ENCODE measurements around the gene TNNC2. TPM values are rescaled to one million over a fixed set of nuclear protein-coding genes. Genes with fewer than 3 reads are reported as not detected.

TNNC2 gene
- total and polyA plus RNA-seq, 2 of the 8 experiments (the other 6 are each of a cell fraction or from before 2014, with no cell fraction given), result 5.7 to 7.6 TPM

DNA sequence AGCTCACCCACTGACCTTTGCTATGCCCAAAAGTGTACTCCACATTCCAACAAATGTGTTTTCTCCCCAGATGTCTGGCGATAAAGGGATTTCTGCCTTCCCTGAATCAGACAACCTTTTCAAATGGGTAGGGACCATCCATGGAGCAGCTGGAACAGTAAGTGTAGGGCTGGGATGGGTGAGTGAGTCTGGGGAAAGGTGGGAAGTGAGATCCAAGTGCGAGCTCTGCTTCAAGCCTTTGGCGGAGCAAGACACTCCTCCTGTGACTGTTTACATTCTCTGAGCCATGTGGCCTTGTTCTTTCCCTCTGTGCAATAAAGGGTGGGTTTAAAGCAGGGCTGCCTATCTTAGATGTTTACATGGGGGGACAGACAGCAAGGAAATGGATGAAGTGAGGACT, 12.8 kb downstream of the TNNC2 start:
- FAIRE-seq, result no peak
- no peak overlapping the region for H3K23ac ChIP-seq (ENCODE audit: insufficient read length)
- peaks cover 5% of the 10 kb centered on the region for H3K79me1 ChIP-seq (ENCODE audit: low read depth, low read length)
- no peaks in the 10 kb centered on the region for H3K27me3 ChIP-seq (replicated peaks in 1 of 4; ENCODE audit: control insufficient read depth in 3 of 4, extremely low read depth in 1 of 4, insufficient read depth in 3 of 4, low read length in 3 of 4)
- H2BK5ac ChIP-seq (ENCODE audit: low read depth, low read length), result no peak overlapping the region; the same call in 1 of the 2 replicates
- 0 out of 2 replicates have a peak overlapping the region, but pooled peaks have one; percentile 7 for H3K27ac ChIP-seq (ENCODE audit: low read depth, low read length)
- no peak overlapping the region for H4K5ac ChIP-seq (ENCODE audit: insufficient read length, low read depth, low read length)
- peaks cover 16 to 53% (median 34%) of the 10 kb centered on the region in 4 experiments for H3K36me3 ChIP-seq (ENCODE audit: control insufficient read depth in 2 of 4, insufficient read depth in 4 of 4, low read length in 3 of 4)
- no peak overlapping the region for H4K91ac ChIP-seq (replicated peaks; ENCODE audit: insufficient read length, low read length)
- H2BK12ac ChIP-seq (ENCODE audit: low read depth, low read length), result no peak overlapping the region
- H3K4me2 ChIP-seq (ENCODE audit: insufficient read depth in 1 of 2, low read depth in 2 of 2, low read length in 2 of 2), result peak overlapping the region; percentile 15 to 80; a peak in 1 of 4 replicates
- H2AK5ac ChIP-seq (ENCODE audit: low read depth, low read length), result no peak overlapping the region
- no peak overlapping the region for H3K4ac ChIP-seq (replicated peaks; ENCODE audit: insufficient read length, low read depth, low read length)
- peaks cover 5 to 7% of the 10 kb centered on the region in 2 experiments for H4K20me1 ChIP-seq (replicated peaks in 1 of 2; ENCODE audit: control insufficient read depth in 1 of 2, insufficient read depth in 2 of 2, low read length in 2 of 2)
- H4K8ac ChIP-seq (ENCODE audit: extremely low read depth, insufficient read depth, low read length), result no peak overlapping the region
- H2AFZ ChIP-seq (ENCODE audit: low read length), result no peak overlapping the region
- WGBS, 2 experiments (ENCODE audit: extremely low coverage in 1 of 2, insufficient coverage in 1 of 2, insufficient read length in 1 of 2, insufficient replicate concordance in 2 of 2, low coverage in 1 of 2, low lambda C conversion rate in 2 of 2, missing lambda C conversion rate in 1 of 2), result 84% methylated on average over 3 of the region's 3 CpGs; no CpG with 5 or more reads in 1 of the 2 experiments
- no peak overlapping the region for H2BK15ac ChIP-seq (ENCODE audit: low read length)
- H3K9me3 ChIP-seq (ENCODE audit: insufficient read depth in 2 of 2, low read depth in 1 of 2, low read length in 1 of 2), result no peaks in the 10 kb centered on the region
- POLR2A ChIA-PET (ENCODE audit: partially characterized antibody), result interaction anchor here (0.6 to 10.4 kb wide), 9 partner anchors 11 to 551 kb away, joined by 3 to 96 read pairs (median 6); partner anchors contain the start of genes ACOT8, NEURL2, SNX21 and TNNC2
- H3K23me2 ChIP-seq (ENCODE audit: low read depth, low read length), result peaks cover 9% of the 10 kb centered on the region; the same call in 1 of the 2 replicates
- H3K56ac ChIP-seq (replicated peaks; ENCODE audit: insufficient read length, low read depth, low read length), result no peak overlapping the region
- H2BK120ac ChIP-seq (replicated peaks; ENCODE audit: low read depth, low read length), result no peak overlapping the region
- H3K18ac ChIP-seq (ENCODE audit: extremely low read depth, low read length), result no peak overlapping the region
- DNase-seq (ENCODE audit: low read depth in 1 of 2, low spot score in 2 of 2), result no peak
- no peak overlapping the region; a peak in 1 of 7 replicates for H3K9ac ChIP-seq (replicated peaks in 1 of 4; ENCODE audit: extremely low read depth in 1 of 4, low read depth in 3 of 4, low read length in 3 of 4)
- peaks cover 7 to 20% of the 10 kb centered on the region in 2 experiments for H3K79me2 ChIP-seq (ENCODE audit: control insufficient read depth in 1 of 2, insufficient read depth in 2 of 2, low read length in 2 of 2)
- H2BK20ac ChIP-seq (ENCODE audit: low read length), result no peak overlapping the region
- H3K14ac ChIP-seq (ENCODE audit: insufficient read length), result no peak overlapping the region
- H3K4me1 ChIP-seq (replicated peaks in 1 of 4; ENCODE audit: control insufficient read depth in 3 of 4, insufficient read depth in 4 of 4, low read length in 3 of 4), result peaks cover 0 to 4% (median 2%) of the 10 kb centered on the region in 4 experiments; a peak in 3 of 7 replicates
- H3K4me3 ChIP-seq (ENCODE audit: extremely low read depth in 1 of 4, insufficient read depth in 2 of 4, low read depth in 3 of 4, low read length in 4 of 4), result no peak overlapping the region
- CTCF ChIA-PET (ENCODE audit: partially characterized antibody), result interaction anchor here (1.0 to 2.3 kb wide), 7 partner anchors 11 to 209 kb away, joined by 3 to 13 read pairs (median 3); no protein-coding TSS in a partner anchor
- TF ChIP-seq HDAC2 (IDR thresholded peaks at IDR 0.05; ENCODE audit: borderline replicate concordance in 1 of 2, low read depth in 2 of 2, low read length in 2 of 2), result no peak
- TF ChIP-seq RXRA (IDR thresholded peaks at IDR 0.05; ENCODE audit: insufficient read depth, low read depth, low read length), result no peak
- TF ChIP-seq PHF8 (conservative IDR thresholded peaks at IDR 0.05; ENCODE audit: low read depth, low read length), result no peak
- TF ChIP-seq JUND (IDR thresholded peaks at IDR 0.05; ENCODE audit: low read length), result no peak
- TF ChIP-seq EGR1 (IDR thresholded peaks at IDR 0.05; ENCODE audit: borderline replicate concordance, low read depth, low read length), result no peak
- TF ChIP-seq TEAD4 (IDR thresholded peaks at IDR 0.05; ENCODE audit: low read depth, low read length), result no peak
- TF ChIP-seq SIX5 (IDR thresholded peaks at IDR 0.05; ENCODE audit: low read depth, low read length), result no peak
- TF ChIP-seq SP4 (IDR thresholded peaks at IDR 0.05; ENCODE audit: low read length), result no peak
- TF ChIP-seq, protein P1, sequence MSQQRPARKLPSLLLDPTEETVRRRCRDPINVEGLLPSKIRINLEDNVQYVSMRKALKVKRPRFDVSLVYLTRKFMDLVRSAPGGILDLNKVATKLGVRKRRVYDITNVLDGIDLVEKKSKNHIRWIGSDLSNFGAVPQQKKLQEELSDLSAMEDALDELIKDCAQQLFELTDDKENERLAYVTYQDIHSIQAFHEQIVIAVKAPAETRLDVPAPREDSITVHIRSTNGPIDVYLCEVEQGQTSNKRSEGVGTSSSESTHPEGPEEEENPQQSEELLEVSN (IDR thresholded peaks at IDR 0.05), result no peak
- TF ChIP-seq SAP30 (IDR thresholded peaks at IDR 0.05; ENCODE audit: insufficient read depth, insufficient replicate concordance, low read length), result no peak
- no peak for TF ChIP-seq USF2 (IDR thresholded peaks at IDR 0.05; ENCODE audit: low read length)

Measured in H1 (cell line).